Measurements from ENCODE around the gene RMND5B. TPM values are rescaled to one million over a fixed set of nuclear protein-coding genes. Genes with fewer than 3 reads are reported as not detected.
A peak's percentile ranks its signal among the peaks of the same experiment; 100 is the strongest.

Gene RMND5B
- total RNA-seq, 1 experiment from 2014 or later, result 30.3 TPM

- BruUV-seq (replicated peaks), result no TSS peak
- CTCF ChIA-PET, result no interaction called here
- no peak for DNase-seq
- TF ChIP-seq EZH2 (IDR thresholded peaks at IDR 0.05; ENCODE audit: low read depth) (no peak), CTCF (conservative IDR thresholded peaks at IDR 0.05) (no peak)
- no peak overlapping the region for H3K27ac ChIP-seq
- peaks cover 29% of the 10 kb centered on the region for H3K4me1 ChIP-seq (replicated peaks; ENCODE audit: insufficient read depth)
- no peak overlapping the region for H2AFZ ChIP-seq
- H3K4me2 ChIP-seq, result no peak overlapping the region
- POLR2A ChIA-PET (ENCODE audit: unreplicated experiment), result no interaction called here
- no peak overlapping the region for H3K4me3 ChIP-seq
- no peaks in the 10 kb centered on the region for H3K36me3 ChIP-seq (ENCODE audit: low read depth)
- no peaks in the 10 kb centered on the region for H4K20me1 ChIP-seq (ENCODE audit: insufficient read depth)
- H3K9me2 ChIP-seq (ENCODE audit: insufficient read depth), result no peaks in the 10 kb centered on the region
- peaks cover 18% of the 10 kb centered on the region for H3F3A ChIP-seq (ENCODE audit: insufficient read depth, low read depth)
- no peaks in the 10 kb centered on the region for H3K9me3 ChIP-seq (ENCODE audit: insufficient read depth, low read depth)
- no peaks in the 10 kb centered on the region for H3K27me3 ChIP-seq (ENCODE audit: insufficient read depth, low read depth)
- intact Hi-C loops (cut with micrococcal nuclease; ENCODE audit: unreplicated experiment), result no loop called here
- H3K79me2 ChIP-seq (ENCODE audit: low read depth), result no peaks in the 10 kb centered on the region
Observed at GRCh38 chr5:178122346-178122745, 8.5 kb upstream of the RMND5B start.

GRCh38 chr5:178123094-178123965 is 7.5 kb upstream of the RMND5B start:
- H3K79me2 ChIP-seq (ENCODE audit: low read depth), result no peaks in the 10 kb centered on the region
- H4K20me1 ChIP-seq (ENCODE audit: insufficient read depth), result no peaks in the 10 kb centered on the region
- peak overlapping the region; percentile 32; the same call in 1 of the 2 replicates for H3K4me3 ChIP-seq
- DNase-seq, result peak; percentile 63 to 80
- H3K4me2 ChIP-seq, result peak overlapping the region; percentile 77
- peak overlapping the region; percentile 94 for H3K27ac ChIP-seq
- no peak overlapping the region for H2AFZ ChIP-seq
- intact Hi-C loops (cut with micrococcal nuclease; ENCODE audit: unreplicated experiment), result no loop called here
- TF ChIP-seq EZH2 (IDR thresholded peaks at IDR 0.05; ENCODE audit: low read depth) (no peak), CTCF (conservative IDR thresholded peaks at IDR 0.05) (no peak)
- no peaks in the 10 kb centered on the region for H3K9me2 ChIP-seq (ENCODE audit: insufficient read depth)
- peaks cover 18% of the 10 kb centered on the region for H3F3A ChIP-seq (ENCODE audit: insufficient read depth, low read depth)
- ChIA-PET CTCF (interaction anchor here (0.5 to 1.1 kb wide), 5 partner anchors 18 to 49 kb away, joined by 3 to 6 read pairs (median 6); no protein-coding TSS in a partner anchor), POLR2A (ENCODE audit: unreplicated experiment) (interaction anchor here (0.5 to 0.7 kb wide), 3 partner anchors 30 to 511 kb away, joined by 4 to 5 read pairs (median 5); partner anchors contain the start of gene NHP2)
- H3K4me1 ChIP-seq (replicated peaks; ENCODE audit: insufficient read depth), result peaks cover 31% of the 10 kb centered on the region
- H3K9me3 ChIP-seq (ENCODE audit: insufficient read depth, low read depth), result no peaks in the 10 kb centered on the region
- H3K27me3 ChIP-seq (ENCODE audit: insufficient read depth, low read depth), result no peaks in the 10 kb centered on the region
- H3K36me3 ChIP-seq (ENCODE audit: low read depth), result no peaks in the 10 kb centered on the region
- BruUV-seq (replicated peaks), result no TSS peak

GRCh38 chr5:178123966-178124925 is 6.6 kb upstream of the RMND5B start:
- Histone ChIP-seq H3K79me2 (ENCODE audit: low read depth) (no peaks in the 10 kb centered on the region), H3K4me3 (peak overlapping the region; percentile 32; the same call in 1 of the 2 replicates), H3K36me3 (ENCODE audit: low read depth) (no peaks in the 10 kb centered on the region), H3K9me3 (ENCODE audit: insufficient read depth, low read depth) (no peaks in the 10 kb centered on the region), H3K27me3 (ENCODE audit: insufficient read depth, low read depth) (no peaks in the 10 kb centered on the region), H3K9me2 (ENCODE audit: insufficient read depth) (no peaks in the 10 kb centered on the region), H3K27ac (peak overlapping the region; percentile 94), H3K4me2 (peak overlapping the region; percentile 77), H3F3A (ENCODE audit: insufficient read depth, low read depth) (peaks cover 18% of the 10 kb centered on the region), H4K20me1 (ENCODE audit: insufficient read depth) (no peaks in the 10 kb centered on the region), H2AFZ (no peak overlapping the region), H3K4me1 (replicated peaks; ENCODE audit: insufficient read depth) (peaks cover 33% of the 10 kb centered on the region)
- POLR2A ChIA-PET (ENCODE audit: unreplicated experiment), result interaction anchor here (0.5 to 0.6 kb wide), 2 partner anchors 46 to 510 kb away, joined by 4 to 5 read pairs; no protein-coding TSS in a partner anchor
- peak; percentile 95 to 99 for DNase-seq
- no TSS peak for BruUV-seq (replicated peaks)
- CTCF ChIA-PET, result interaction anchor here (0.5 to 1.1 kb wide), 5 partner anchors 17 to 50 kb away, joined by 3 to 6 read pairs (median 6); no protein-coding TSS in a partner anchor
- TF ChIP-seq CTCF (conservative IDR thresholded peaks at IDR 0.05) (no peak), EZH2 (IDR thresholded peaks at IDR 0.05; ENCODE audit: low read depth) (no peak)
- intact Hi-C loops (cut with micrococcal nuclease; ENCODE audit: unreplicated experiment), result loop anchor here (1.0 to 2.0 kb wide), 3 partner anchors 15 to 46 kb away; no protein-coding TSS in a partner anchor

Data from PC-9 (cell line).